K562 (cell line): Measurements from ENCODE around the gene ATP6V0E2. TPM values are rescaled to one million over a fixed set of nuclear protein-coding genes. Genes with fewer than 3 reads are reported as not detected.

Source experiments
- ATAC-seq: fragments of 200-7000 bp; cut with Tn5 transposase; 3 replicates; pipeline ENCODE4 v1.9.1; 2020; ENCODE audit warnings: moderate library complexity
- BruUV-seq: library from RNA; stranded (reverse); fragments of 400-500 nt; replicated peaks from 2 replicates; lab custom pipeline; 2021; lab: Mats Ljungman, UMichigan
- CTCF ChIA-PET: fragments of 300-600 bp; formaldehyde crosslinking; extraction: SDS; loops from one replicate; lab custom pipeline; 2021; ENCODE audit warnings: low intra/inter-chr PET ratio; lab: Yijun Ruan, JAX
- POLR2A ChIA-PET: fragments of 300-600, 350-650 bp; sonication (Branson Sonifier 250); formaldehyde crosslinking; extraction: SDS; loops from one replicate; lab custom pipeline; 2021; ENCODE audit warnings: antibody characterized with exemption, inconsistent platforms; lab: Yijun Ruan, JAX
- DNase-seq, 4 experiments: peaks; one replicate each; pipeline versions ENCODE4 v3.0.0 to v3.0.0-alpha.2; 2011 to 2018; ENCODE audit warnings: low spot score in 3 of 4, mixed read lengths in 3 of 4; ENCODE audit errors: extremely low read depth in 1 of 4
- FAIRE-seq: peaks from 2 replicates; lab custom pipeline; 2011; peaks lifted over from hg19 to GRCh38; lab: Jason Lieb, UNC
- H2AFZ ChIP-seq: 2 replicates; pipeline ENCODE4 v1.6.0; 2011; ENCODE audit warnings: low read depth, low read length, control low read depth, inconsistent platforms
- H3K27ac ChIP-seq: fragments of 200-600 bp; 3 replicates; pipeline ENCODE4 v1.8.0; 2011; ENCODE audit warnings: low read depth, mild to moderate bottlenecking, control low read depth, inconsistent platforms, low read length, moderate library complexity, mixed read lengths; ENCODE audit errors: extremely low read depth
- H3K27me3 ChIP-seq, 2 experiments: fragments of 300-600 bp in 1 of 2; 2 replicates in 1 of 2; 3 replicates in 1 of 2; pipeline versions ENCODE4 v1.6.0 to v1.8.0; 2011; ENCODE audit warnings: inconsistent platforms in 2 of 2, low read length in 2 of 2, mild to moderate bottlenecking in 1 of 2, mixed read lengths in 1 of 2, moderate library complexity in 1 of 2; ENCODE audit not compliant: control insufficient read depth in 2 of 2, insufficient read depth in 2 of 2
- H3K36me3 ChIP-seq: fragments of 300-600 bp; 3 replicates; pipeline ENCODE4 v1.8.0; 2011; ENCODE audit warnings: mild to moderate bottlenecking, low read length, inconsistent platforms; ENCODE audit not compliant: control insufficient read depth, insufficient read depth
- H3K4me1 ChIP-seq, 2 experiments: fragments of 200-600 bp in 1 of 2; replicated peaks in 1 of 2; 2 replicates in 1 of 2; 3 replicates in 1 of 2; pipeline versions ENCODE4 v1.5.1 to v1.8.0; 2011; ENCODE audit warnings: inconsistent platforms in 2 of 2, low read length in 2 of 2, mild to moderate bottlenecking in 1 of 2, mixed read lengths in 1 of 2, moderate library complexity in 1 of 2; ENCODE audit not compliant: control insufficient read depth in 2 of 2, insufficient read depth in 2 of 2
- H3K4me2 ChIP-seq: 2 replicates; pipeline ENCODE4 v1.6.1; 2011; ENCODE audit warnings: low read length, control low read depth, inconsistent platforms, mixed read lengths; ENCODE audit not compliant: insufficient read depth
- H3K4me3 ChIP-seq: fragments of 200-600 bp; sonication (generic), shearing (Covaris generic); 2 replicates; pipeline ENCODE4 v1.5.1; 2016; ENCODE audit warnings: control low read depth, inconsistent platforms
- H3K79me2 ChIP-seq: fragments of 200-600 bp; 3 replicates; pipeline ENCODE4 v1.8.0; 2011; ENCODE audit warnings: low read length, inconsistent platforms; ENCODE audit not compliant: control insufficient read depth, insufficient read depth
- H3K9ac ChIP-seq, 2 experiments: 2 replicates each; pipeline versions ENCODE4 v1.6.0 to v1.6.1; 2011; ENCODE audit warnings: low read depth in 2 of 2, low read length in 2 of 2, control low read depth in 1 of 2, inconsistent platforms in 1 of 2, mild to moderate bottlenecking in 1 of 2, mixed read lengths in 1 of 2; ENCODE audit not compliant: insufficient read depth in 1 of 2
- H3K9me1 ChIP-seq: one replicate; pipeline ENCODE4 v1.6.0; 2011; ENCODE audit warnings: inconsistent platforms, mild to moderate bottlenecking, low read length, moderate library complexity; ENCODE audit not compliant: control insufficient read depth, insufficient read depth
- H3K9me3 ChIP-seq: replicated peaks from 2 replicates; pipeline ENCODE4 v1.5.1; 2011; ENCODE audit warnings: low read depth, low read length, inconsistent platforms; ENCODE audit not compliant: control insufficient read depth, insufficient read depth
- H4K20me1 ChIP-seq: replicated peaks from 2 replicates; pipeline ENCODE4 v1.6.1; 2011; ENCODE audit warnings: low read length, inconsistent platforms, mixed read lengths; ENCODE audit not compliant: control insufficient read depth, insufficient read depth
- ASH1L ChIP-seq: fragments of 450-650 bp; IDR thresholded peaks from 2 replicates; pipeline ENCODE4 v1.6.1; 2018; ENCODE audit warnings: borderline replicate concordance, mild to moderate bottlenecking, low read depth; ENCODE audit not compliant: partially characterized antibody
- CC2D1A ChIP-seq: fragments of 450-650 bp; IDR thresholded peaks from 2 replicates; pipeline ENCODE4 v1.6.1; 2017; ENCODE audit warnings: mild to moderate bottlenecking
- TAF1 ChIP-seq: IDR thresholded peaks from 2 replicates; pipeline ENCODE4 v1.6.1; 2011; ENCODE audit warnings: mild to moderate bottlenecking, low read length, moderate library complexity; ENCODE audit not compliant: insufficient read depth, control insufficient read depth, severe bottlenecking; ENCODE audit errors: extremely low read depth
- ZBTB40 ChIP-seq, 2 experiments: fragments of 450-650 bp in 1 of 2; sonication (generic) in 1 of 2; formaldehyde crosslinking in 1 of 2; IDR thresholded peaks; 2 replicates each; pipeline versions ENCODE4 v1.7.1 to v1.9.0; 2016 to 2022; ENCODE audit warnings: inconsistent platforms in 1 of 2, mild to moderate bottlenecking in 1 of 2, missing genetic modification reagents in 1 of 2
- ZNF165 ChIP-seq: fragments of 250-450 bp; sonication (Bioruptor Pico); IDR thresholded peaks from 2 replicates; pipeline ENCODE4 v1.4.0; 2020; ENCODE audit warnings: borderline replicate concordance
- ZNF436 ChIP-seq: fragments of 250-450, 450-650 bp; sonication (Bioruptor Pico); formaldehyde crosslinking; IDR thresholded peaks from 2 replicates; pipeline ENCODE4 v1.7.0; 2020; ENCODE audit warnings: mild to moderate bottlenecking
- WGBS: fragments of 100-300 bp; shearing (Covaris generic); methylation state at CpG from one replicate; pipeline ENCODE4 v1.1.6; 2016; ENCODE audit warnings: low coverage, mixed read lengths; ENCODE audit not compliant: insufficient coverage; ENCODE audit errors: missing lambda C conversion rate; 5-methylcytosine and 5-hydroxymethylcytosine counted together
- in situ Hi-C: fragments of 300-500 bp; cut with MboI; formaldehyde crosslinking; loops from 4 replicates; pipeline ENCODE4 v1.15.0; 2018; ENCODE audit warnings: inconsistent platforms, mixed read lengths
- intact Hi-C: fragments of 100-400 bp; cut with micrococcal nuclease; formaldehyde crosslinking; loops from 2 replicates; pipeline ENCODE4 v1.14.2; 2022
- polyA plus RNA-seq, 8 experiments: library from polyadenylated mRNA; depleted of rRNA in 4 of 8; stranded (reverse) in 5 of 8; unstranded in 3 of 8; fragments of >200 nt; fragmentation: Nextera tagmentation in 2 of 8; fragmentation: Illumina TruSeq in 1 of 8; extraction: Ambion mirVana in 2 of 8; extraction: Trizol in 1 of 8; gene quantifications; 2 replicates each; pipeline versions ENCODE4 v1.2.1 to v1.2.3, GENCODE V29; 2011 to 2014; ENCODE audit warnings: inconsistent platforms in 1 of 8, missing spikeins in 1 of 8
- total RNA-seq, 7 experiments: library from RNA; depleted of rRNA in 6 of 7; stranded (reverse); fragments of >200 nt in 6 of 7; fragmentation: Illumina TruSeq in 2 of 7; extraction: Trizol in 2 of 7; gene quantifications; 2 replicates each; pipeline versions ENCODE4 v1.2.1 to v1.2.3, GENCODE V29; 2011 to 2021; ENCODE audit warnings: low replicate concordance in 1 of 7

ATP6V0E2 gene
- total and polyA plus RNA-seq, 9 of the 15 experiments (the other 6 are each of a cell fraction or from before 2014, with no cell fraction given), result 0.55 to 18.5 (median 10.9) TPM

GRCh38 chr7:149838992-149839408, 34.8 kb upstream of the ATP6V0E2 start:
- Histone ChIP-seq H3K4me3 (peak overlapping the region; percentile 84), H3K9ac (peak overlapping the region; percentile 62 to 95), H3K27ac (no peak overlapping the region; the same call in 2 of the 3 replicates), H4K20me1 (peaks cover 3% of the 10 kb centered on the region; the same call in 1 of the 2 replicates), H3K9me1 (no peaks in the 10 kb centered on the region), H3K4me2 (peak overlapping the region; percentile 77), H3K9me3 (no peaks in the 10 kb centered on the region), H3K4me1 (peaks cover 14 to 15% of the 10 kb centered on the region in 2 experiments; a peak in 4 of 5 replicates), H2AFZ (peak overlapping the region; percentile 89), H3K79me2 (peaks cover 7% of the 10 kb centered on the region; the same call in 1 of the 3 replicates), H3K36me3 (no peaks in the 10 kb centered on the region), H3K27me3 (peaks cover 22 to 32% of the 10 kb centered on the region in 2 experiments)
- CTCF ChIA-PET, result no interaction called here
- FAIRE-seq (peak; percentile 26), DNase-seq (peak in 1 of 4 experiments; percentile 18), ATAC-seq (no peak)
- BruUV-seq, result no TSS peak
- intact Hi-C loops (no loop called here), in situ Hi-C loops (no loop called here)
- WGBS, result 13% methylated on average over 6 of the region's 6 CpGs
- POLR2A ChIA-PET, result interaction anchor here (0.5 to 3.2 kb wide), 5 partner anchors 11 to 304 kb away, joined by 3 to 29 read pairs (median 3); no protein-coding TSS in a partner anchor
- TF ChIP-seq ASH1L, result no peak
- TF ChIP-seq ZBTB40 (IDR thresholded peaks at IDR 0.05), result no peak
- 0 out of 2 replicates have a peak, but pooled peaks have one; percentile 24 for TF ChIP-seq ZBTB40 (CRISPR knock-in tag; IDR thresholded peaks at IDR 0.05)
- peak; percentile 4 for TF ChIP-seq TAF1
- TF ChIP-seq ZNF436, result no peak
- TF ChIP-seq CC2D1A, result peak; percentile 78; the same call in 1 of the 2 replicates
- TF ChIP-seq ZNF165 (CRISPR knock-in tag), result 0 out of 2 replicates have a peak, but pooled peaks have one; percentile 19
